Thyroid gland (tissue), 4 donors: ENCODE results near the gene COL12A1. TPM values are rescaled to one million over a fixed set of nuclear protein-coding genes. Genes with fewer than 3 reads are reported as not detected.

Source experiments
- DNase-seq, 2 donors: peaks; one replicate each; pipeline ENCODE4 v3.0.0-alpha.2; 2019
- H3K27ac ChIP-seq, 3 donors: fragments of 200-600 bp; sonication (generic); 1 replicate in 2 of 3; 2 replicates in 1 of 3; pipeline ENCODE4 v1.5.1; 2016 to 2019; ENCODE audit warnings: mild to moderate bottlenecking in 1 of 3, moderate library complexity in 1 of 3
- H3K27me3 ChIP-seq: fragments of 200-600 bp; sonication (generic); one replicate; pipeline ENCODE4 v1.5.1; 2019
- H3K36me3 ChIP-seq, 2 donors: fragments of 200-600 bp; sonication (generic); one replicate each; pipeline ENCODE4 v1.5.1; 2016 to 2019
- H3K4me1 ChIP-seq, 2 donors: fragments of 200-600 bp; sonication (generic); one replicate each; pipeline ENCODE4 v1.5.1; 2017 to 2019
- H3K4me3 ChIP-seq, 3 donors: fragments of 200-600 bp; sonication (generic); replicated peaks in 1 of 3; 1 replicate in 2 of 3; 2 replicates in 1 of 3; pipeline ENCODE4 v1.5.1; 2016; ENCODE audit warnings: mild to moderate bottlenecking in 1 of 3
- H3K9me3 ChIP-seq: fragments of 200-600 bp; sonication (generic); one replicate; pipeline ENCODE4 v1.5.1; 2017
- CTCF ChIP-seq, 6 experiments: fragments of 200-600 bp in 3 of 6; fragments of 450-650 bp in 3 of 6; sonication (generic) in 3 of 6; IDR thresholded peaks; one replicate each; pipeline ENCODE4 v1.5.1; 2016 to 2019; ENCODE audit warnings: antibody characterized with exemption in 6 of 6, mild to moderate bottlenecking in 2 of 6, inconsistent platforms in 1 of 6, moderate library complexity in 1 of 6
- POLR2A ChIP-seq, 2 donors: fragments of 450-650 bp; IDR thresholded peaks; one replicate each; pipeline ENCODE4 v1.6.1; 2017; ENCODE audit warnings: antibody characterized with exemption in 2 of 2, mild to moderate bottlenecking in 2 of 2, moderate library complexity in 1 of 2
- WGBS, 2 donors: methylation state at CpG; one replicate each; pipeline ENCODE4 v1.1.5; 2017; 5-methylcytosine and 5-hydroxymethylcytosine counted together
- intact Hi-C: fragments of 100-400 bp; cut with DNase I; formaldehyde crosslinking; loops from one replicate; pipeline ENCODE4 v1.15.1; 2023
- total RNA-seq, 4 donors: library from RNA; depleted of rRNA; stranded (reverse); fragments of >200 nt; gene quantifications; one replicate each; pipeline ENCODE4 v1.2.3, GENCODE V29; 2016

COL12A1 gene
- total RNA-seq: 10 to 100 TPM; 17.2 to 52.9 (median 27.0) TPM

DNA sequence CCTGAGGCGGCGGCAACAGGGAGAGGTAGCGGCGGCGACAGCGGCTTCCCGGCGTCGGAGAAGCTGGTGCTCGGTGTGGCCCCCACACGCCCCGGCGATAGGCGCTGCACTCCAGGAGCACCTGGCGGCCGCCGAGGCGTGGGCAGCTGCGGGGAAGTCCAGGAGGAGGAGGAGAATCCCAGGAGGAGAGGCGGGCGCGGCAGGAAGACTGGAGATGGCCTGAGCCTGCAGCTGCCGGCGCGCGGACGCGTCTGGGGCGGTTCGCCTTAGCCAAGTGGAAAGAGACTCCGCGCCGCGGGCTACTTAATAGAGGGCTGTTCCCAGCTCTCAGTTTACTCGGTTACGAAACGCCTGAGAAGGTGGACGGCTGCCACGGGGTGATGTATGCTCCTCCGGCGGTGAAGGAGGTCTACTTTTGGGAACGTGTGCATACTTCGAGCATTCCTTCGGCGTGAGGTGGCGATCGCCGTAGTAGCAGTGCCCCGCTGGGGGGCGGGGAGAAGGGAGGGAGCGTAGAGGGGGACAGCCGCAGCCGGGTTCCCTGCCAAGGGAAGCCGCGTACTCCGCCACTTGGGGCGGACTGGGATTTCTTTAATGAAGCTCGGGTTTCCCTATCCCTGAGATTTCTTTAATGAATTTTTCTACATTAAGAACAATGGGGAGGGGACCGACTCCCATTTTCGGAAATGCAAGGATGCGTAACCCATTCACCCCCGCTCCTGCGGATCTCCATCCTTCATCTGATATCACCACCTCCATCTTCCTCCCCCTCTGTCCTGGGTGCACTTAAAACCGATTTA, at the start of gene COL12A1:
Gene COL12A1, minus strand, starts transcription at position 278 of the 800 bp plus-strand sequence. CDS start 3,261 bp downstream, outside the sequence.
- Histone ChIP-seq H3K9me3 (no peaks in the 10 kb centered on the region), H3K4me3 (peak within 1 kb of the TSS in 2 of 3 donors; percentile 31 to 41), H3K4me1 (peaks cover 28 to 54% of the 10 kb centered on the region in 2 donors), H3K27me3 (no peaks in the 10 kb centered on the region), H3K36me3 (no peaks in the 10 kb centered on the region), H3K27ac (peak within 1 kb of the TSS in 2 of 3 donors; percentile 60 to 67)
- peak in 1 of 2 donors; percentile 25 for TF ChIP-seq POLR2A (IDR thresholded peaks at IDR 0.05)
- TF ChIP-seq CTCF (IDR thresholded peaks at IDR 0.05): no peak
- WGBS, 2 donors: 1 to 5% methylated on average over 20 to 56 of the region's 64 CpGs
- intact Hi-C loops: loop anchor here (5.0 kb wide), 2 partner anchors 454 to 1114 kb away; no protein-coding TSS in a partner anchor
- peak; percentile 77 to 81 for DNase-seq

DNA sequence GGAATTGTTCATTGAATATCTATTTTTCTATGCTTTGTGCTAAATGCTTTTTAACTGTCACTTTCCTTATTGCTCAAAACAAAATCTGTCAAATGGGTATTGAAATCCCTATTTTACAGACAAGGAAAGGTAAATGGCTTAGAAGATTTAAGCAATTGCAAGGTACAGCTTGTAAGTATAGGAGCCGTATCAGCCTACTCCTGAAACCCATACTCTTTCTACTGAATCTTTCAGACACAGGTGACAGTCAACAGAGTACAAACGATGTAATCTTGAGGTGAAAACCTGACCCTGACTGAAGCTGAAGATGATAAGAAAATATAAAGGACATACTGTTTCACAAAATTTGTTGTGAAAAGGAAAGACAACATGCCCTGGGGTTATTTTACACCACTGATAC, 44.7 kb upstream of the COL12A1 start:
- no peaks in the 10 kb centered on the region for H3K9me3 ChIP-seq
- DNase-seq: no peak
- H3K4me3 ChIP-seq: no peak overlapping the region
- whole genome bisulfite sequencing, 2 donors: 87 to 90% methylated on average over 2 of the region's 2 CpGs
- no peak for TF ChIP-seq POLR2A (IDR thresholded peaks at IDR 0.05)
- TF ChIP-seq CTCF (IDR thresholded peaks at IDR 0.05): no peak
- H3K36me3 ChIP-seq: peaks cover 3 to 4% of the 10 kb centered on the region in 2 donors
- no peak overlapping the region for H3K27ac ChIP-seq
- H3K4me1 ChIP-seq: no peaks in the 10 kb centered on the region
- intact Hi-C loops: no loop called here
- no peaks in the 10 kb centered on the region for H3K27me3 ChIP-seq

DNA sequence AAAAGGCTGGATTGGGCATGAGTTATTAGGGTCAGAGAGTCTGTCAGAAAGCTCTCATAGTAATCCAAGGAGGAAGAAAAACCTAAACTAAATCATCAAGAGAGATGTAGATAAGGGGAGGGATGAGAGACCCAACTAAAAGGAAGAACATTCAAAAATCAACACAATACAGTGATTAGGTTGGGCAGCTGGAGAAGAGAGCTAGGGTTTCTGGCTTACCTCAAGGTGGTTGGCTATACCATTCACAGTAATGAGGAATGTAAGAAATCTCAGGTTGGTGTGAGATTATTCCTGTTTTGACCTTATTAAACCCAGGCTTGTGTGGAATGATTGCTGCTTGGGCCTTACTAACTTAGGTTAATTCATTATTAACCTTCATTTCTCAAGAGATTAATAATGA, 44.0 kb upstream of the COL12A1 start:
- TF ChIP-seq CTCF (IDR thresholded peaks at IDR 0.05) (no peak), POLR2A (IDR thresholded peaks at IDR 0.05) (no peak)
- no peak for DNase-seq
- Histone ChIP-seq H3K4me1 (no peaks in the 10 kb centered on the region), H3K27ac (no peak overlapping the region), H3K9me3 (no peaks in the 10 kb centered on the region), H3K36me3 (peaks cover 0 to 3% of the 10 kb centered on the region in 2 donors), H3K27me3 (no peaks in the 10 kb centered on the region), H3K4me3 (no peak overlapping the region)
- intact Hi-C loops: no loop called here

- intact Hi-C loops: no loop called here
- H3K27ac ChIP-seq: no peak overlapping the region
- H3K36me3 ChIP-seq: no peaks in the 10 kb centered on the region
- DNase-seq: no peak
- peaks cover 15 to 19% of the 10 kb centered on the region in 2 donors for H3K4me1 ChIP-seq
- TF ChIP-seq CTCF (IDR thresholded peaks at IDR 0.05) (no peak), POLR2A (IDR thresholded peaks at IDR 0.05) (no peak)
- WGBS, 2 donors: 59 to 60% methylated on average over 2 of the region's 2 CpGs
- no peaks in the 10 kb centered on the region for H3K27me3 ChIP-seq
- H3K9me3 ChIP-seq: no peaks in the 10 kb centered on the region
- H3K4me3 ChIP-seq: no peak overlapping the region
Observed at GRCh38 chr6:75246386-75246785, 40.5 kb upstream of the COL12A1 start.

DNA sequence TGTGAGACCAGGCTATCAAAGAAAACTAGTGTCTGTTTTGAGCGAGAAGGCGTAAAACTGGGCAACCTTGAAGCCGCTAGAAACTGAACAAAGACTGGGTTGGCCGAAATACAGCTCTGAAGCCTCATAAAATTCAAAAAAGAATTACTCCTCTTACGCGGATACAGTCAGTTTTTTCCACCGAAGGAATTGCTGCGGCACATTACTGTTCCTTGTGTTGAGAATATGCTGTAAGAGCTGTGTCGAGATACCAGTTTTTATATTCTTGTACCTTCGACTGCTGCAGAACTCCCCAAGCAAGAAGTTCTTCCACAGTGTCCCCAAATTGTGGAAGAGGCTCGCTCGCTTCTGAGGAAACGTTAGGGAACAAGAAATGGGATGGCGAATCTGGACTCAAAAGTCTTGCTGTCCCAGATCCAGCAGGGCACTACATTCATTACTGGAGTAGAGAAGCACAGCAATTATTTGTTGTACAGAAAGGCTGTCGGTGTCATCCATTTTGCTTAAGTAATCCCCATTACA, 38.3 kb upstream of the COL12A1 start:
- TF ChIP-seq CTCF (IDR thresholded peaks at IDR 0.05) (no peak), POLR2A (IDR thresholded peaks at IDR 0.05) (no peak)
- Histone ChIP-seq H3K36me3 (peaks cover 2 to 10% of the 10 kb centered on the region in 2 donors), H3K4me1 (peaks cover 16 to 22% of the 10 kb centered on the region in 2 donors), H3K4me3 (peak overlapping the region; percentile 68 to 91 (median 83)), H3K27ac (peak overlapping the region; percentile 80 to 91 (median 82)), H3K9me3 (no peaks in the 10 kb centered on the region), H3K27me3 (no peaks in the 10 kb centered on the region)
- WGBS, 2 donors: 18 to 21% methylated on average over 15 of the region's 15 CpGs
- intact Hi-C loops: no loop called here
- no peak for DNase-seq
